GM21381 (cell line): ENCODE data around the gene RMC1.
"Not testable (repeated sequence)": the region's sequence is repeated elsewhere in the genome, so short reads cannot be mapped to it uniquely, and the experiment has no call there.

Experiments used
- ATAC-seq: cut with Tn5 transposase; IDR thresholded peaks from one replicate; pipeline ENCODE4 v1.9.1; 2021; ENCODE audit warnings: mild to moderate bottlenecking, moderate library complexity; ENCODE audit not compliant: unreplicated experiment

RMC1 gene

GRCh38 chr18:23503038-23503962 lies at the start of gene RMC1:
TSS of gene RMC1 (plus strand) at chr18:23503511. CDS start at chr18:23503619, 108 bp downstream.
- ATAC-seq: peak; percentile 80

DNA sequence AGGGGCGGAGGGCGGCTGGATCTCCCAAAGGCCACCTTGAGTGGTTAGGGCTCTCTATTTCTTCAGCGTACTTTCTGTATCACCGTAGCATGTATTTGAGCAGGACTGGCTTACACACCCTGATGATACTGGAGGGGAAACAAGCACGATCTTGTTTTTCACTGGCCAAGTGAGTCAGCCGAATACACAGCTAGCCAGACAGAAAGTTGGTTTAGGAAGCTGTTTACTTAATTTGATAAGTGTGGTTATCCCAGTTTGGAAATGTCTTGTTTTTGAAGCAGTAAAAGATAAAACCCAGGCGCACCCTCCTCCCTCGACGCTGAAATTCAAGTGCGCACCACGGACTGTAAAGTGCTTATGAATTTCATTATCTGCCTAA lies 49.6 kb upstream of the RMC1 start:
- ATAC-seq: no peak

DNA sequence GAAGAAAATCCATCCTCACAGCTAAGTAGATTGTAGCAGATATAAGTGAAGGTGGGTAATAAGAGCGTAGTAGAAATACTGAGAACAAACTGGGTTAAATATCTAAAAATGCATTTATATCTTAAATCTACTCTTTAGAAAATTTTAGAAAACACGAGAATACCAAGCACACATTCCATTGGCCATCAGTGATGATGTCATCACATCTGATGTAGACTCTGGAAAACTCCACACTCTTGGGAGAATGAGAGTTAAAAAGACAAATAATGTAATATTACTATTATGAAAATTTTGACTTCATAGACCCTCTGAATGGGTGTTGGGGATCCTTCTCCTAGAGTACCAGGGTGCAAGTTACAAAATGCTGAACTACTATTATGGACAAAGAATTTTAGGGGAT lies 46.5 kb upstream of the RMC1 start:
- ATAC-seq: no peak

DNA sequence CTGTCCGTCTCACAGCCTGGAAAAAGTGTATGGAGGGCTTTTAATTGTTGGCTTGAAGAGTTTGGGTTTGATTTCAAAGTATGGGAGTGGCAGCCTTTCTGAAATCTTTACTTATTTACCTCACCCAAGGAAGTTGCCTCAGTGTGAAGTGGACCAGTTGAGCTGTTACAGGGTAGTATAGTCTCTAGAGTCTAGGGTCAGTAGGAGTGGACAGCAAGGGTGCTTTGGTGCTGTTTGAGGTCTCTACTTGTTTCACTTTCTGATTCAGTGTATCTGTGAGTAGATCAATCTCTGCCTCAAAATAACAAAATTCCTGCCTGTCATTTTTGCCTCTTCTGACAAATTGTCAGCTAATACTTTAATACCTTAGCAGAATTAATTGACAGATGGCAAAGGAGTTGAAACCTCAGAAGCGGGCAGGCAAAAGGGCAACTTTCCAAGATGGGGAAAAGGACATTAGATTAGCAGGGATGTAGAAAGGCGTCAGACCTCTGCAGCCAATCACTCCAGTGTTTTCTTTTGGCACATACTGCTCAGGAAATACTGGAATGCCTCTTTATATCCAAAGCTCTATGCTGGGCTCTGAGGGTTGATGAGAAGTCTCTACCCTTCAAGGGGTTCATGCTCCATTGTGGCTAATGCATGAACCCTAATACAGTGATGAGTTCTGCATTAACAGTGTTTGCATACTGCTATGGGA lies 44.3 kb upstream of the RMC1 start:
- ATAC-seq: no peak

DNA sequence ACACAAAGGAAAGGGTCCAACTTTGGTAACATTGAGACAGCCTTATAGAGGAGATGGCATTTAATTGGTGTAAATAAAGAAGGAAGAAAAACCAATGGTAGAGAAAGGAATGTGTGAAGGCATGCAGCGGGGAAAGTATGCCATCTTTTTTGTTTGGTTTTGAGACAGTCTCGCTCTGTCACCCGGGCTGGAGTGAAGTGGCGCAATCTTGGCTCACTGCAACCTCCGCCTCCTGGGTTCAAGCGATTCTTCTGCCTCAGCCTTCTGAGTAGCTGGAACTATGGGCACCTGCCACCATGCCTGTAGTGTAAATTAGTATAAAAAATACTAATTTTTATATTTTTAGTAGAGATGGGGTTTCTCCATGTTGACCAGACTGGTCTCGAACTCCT lies 43.8 kb upstream of the RMC1 start:
- ATAC-seq: no peak

DNA sequence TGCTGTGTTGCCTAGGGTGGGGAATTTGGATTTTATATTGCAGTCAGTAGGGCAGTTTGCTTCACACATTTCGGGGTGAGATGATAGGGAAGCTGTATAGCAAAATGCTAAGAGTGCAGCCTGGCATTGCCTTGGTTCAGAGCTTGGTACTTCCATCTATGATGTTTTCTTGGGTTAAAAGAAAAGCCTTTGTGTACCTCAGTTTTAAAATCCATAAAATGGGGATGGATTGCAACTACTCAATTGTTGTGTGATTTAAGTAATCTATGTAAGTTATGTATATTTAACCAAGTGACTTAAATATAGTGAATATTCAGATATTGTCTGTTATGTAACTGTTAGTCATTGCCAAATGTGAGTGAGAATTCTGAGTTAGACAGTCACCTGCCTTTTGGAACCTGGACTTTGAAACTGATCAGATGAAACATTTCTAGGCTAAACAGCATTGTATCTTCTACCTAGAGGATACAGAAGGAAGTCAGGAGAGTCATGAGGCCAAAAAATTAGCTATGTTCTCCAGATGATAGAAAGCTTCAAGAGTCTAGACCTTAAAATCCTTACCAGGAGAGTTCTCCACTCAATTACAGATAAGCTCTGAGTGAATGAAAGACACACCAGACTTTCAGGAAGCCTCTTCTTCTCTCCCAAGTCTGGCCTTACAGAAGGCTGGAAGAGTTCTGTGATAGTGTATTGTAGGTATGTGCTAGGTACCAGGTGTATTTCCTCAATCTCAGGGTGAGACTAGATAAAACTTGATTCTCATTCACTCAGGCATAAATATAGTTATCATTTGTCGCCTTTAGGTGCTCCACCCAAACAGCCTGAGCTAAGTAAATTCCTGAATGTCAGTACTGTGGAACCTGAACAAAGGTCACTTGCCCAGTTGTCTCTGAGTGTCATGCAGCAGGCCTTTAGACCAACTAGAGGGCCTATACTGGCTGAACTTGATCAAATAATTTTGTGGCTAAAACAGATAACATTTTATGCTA lies 42.7 kb upstream of the RMC1 start:
- ATAC-seq: no peak

DNA sequence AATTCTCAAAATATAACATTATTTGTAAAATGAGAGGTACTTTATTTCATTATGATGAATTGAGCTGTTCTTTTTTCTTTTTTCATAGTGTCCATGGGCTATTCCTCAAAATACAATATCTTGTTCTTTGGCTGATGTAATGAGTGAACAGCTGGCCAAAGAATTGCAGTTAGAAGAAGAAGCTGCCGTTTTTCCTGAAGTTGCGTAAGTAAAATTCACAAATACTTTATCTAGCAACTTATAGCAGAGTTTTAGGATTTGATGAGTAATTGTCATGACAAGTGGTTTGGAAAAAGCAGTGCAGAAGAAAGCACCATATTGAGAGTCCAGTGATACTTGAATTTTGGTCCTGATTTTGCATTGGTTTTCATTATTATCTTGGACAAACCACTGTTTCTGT lies 40.4 kb upstream of the RMC1 start:
- no peak for ATAC-seq

DNA sequence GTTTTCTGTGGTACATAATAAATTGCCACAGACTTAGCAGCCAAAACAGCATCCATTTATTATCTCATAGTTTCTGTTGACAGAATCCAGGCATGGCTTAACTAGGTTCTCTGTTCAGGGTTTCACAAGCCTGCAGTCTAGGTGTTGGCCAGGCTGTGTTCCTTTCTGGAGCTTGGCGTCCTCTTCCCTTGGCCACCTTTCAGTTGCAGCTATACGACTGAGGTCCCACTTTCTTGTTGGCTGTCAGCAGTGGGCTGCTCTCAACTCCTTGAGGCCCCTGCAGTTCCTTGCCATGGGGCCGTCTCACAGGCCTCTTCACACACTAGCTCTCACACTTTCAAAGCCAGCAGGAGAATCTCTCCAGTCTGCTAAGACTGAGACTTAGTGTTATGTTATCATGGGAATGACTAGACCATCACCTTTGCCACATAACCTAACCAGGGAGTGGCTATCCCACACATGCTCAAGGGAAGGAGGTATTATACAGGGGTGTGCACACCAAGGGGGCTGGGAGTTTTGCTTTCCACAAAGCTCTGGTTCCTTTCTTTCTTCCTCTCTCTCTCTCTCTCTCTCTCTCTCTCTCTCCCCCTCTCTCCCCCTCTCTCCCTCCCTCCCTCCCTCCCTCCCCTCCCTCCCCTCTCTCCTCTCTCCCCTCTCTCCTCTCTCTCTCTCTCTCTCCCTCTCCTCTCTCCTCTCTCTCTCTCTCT lies 34.4 kb upstream of the RMC1 start:
- ATAC-seq: no peak

GRCh38 chr18:23470620-23471387 lies 32.5 kb upstream of the RMC1 start:
- ATAC-seq: no peak

GRCh38 chr18:23471486-23471885 lies 31.8 kb upstream of the RMC1 start:
- no peak for ATAC-seq

GRCh38 chr18:23479829-23480505 lies 23.3 kb upstream of the RMC1 start:
- no peak for ATAC-seq

DNA sequence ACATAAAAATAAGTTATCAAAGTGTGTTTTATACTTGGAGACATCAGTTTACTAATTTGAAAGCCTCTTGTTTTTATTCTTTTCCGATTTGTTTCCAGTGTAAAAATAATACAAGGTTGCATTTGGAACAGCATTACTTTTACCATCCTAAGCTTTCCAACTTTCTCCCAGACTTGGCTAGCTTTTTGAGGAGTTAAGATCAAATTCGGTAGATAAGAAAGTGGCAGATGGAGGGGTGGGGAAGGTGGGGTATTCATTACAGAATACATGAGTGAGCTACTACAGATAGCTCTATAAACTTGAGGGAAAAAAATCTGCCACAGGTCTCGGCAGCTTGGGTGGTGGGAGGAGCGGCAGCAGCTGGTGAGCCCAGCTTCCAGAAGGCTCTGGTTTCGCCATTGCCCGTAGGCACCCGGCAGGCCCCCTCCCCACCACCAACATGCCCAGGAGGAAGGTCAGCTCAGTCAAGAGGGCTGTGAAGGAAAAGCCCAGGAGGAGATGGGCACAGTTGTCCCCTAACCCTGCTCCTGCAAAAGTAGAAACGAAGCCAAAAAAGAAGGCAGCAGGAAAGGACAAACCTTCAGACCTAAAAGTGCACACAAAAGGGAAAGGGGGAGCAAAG lies 18.6 kb upstream of the RMC1 start:
- ATAC-seq: no peak

DNA sequence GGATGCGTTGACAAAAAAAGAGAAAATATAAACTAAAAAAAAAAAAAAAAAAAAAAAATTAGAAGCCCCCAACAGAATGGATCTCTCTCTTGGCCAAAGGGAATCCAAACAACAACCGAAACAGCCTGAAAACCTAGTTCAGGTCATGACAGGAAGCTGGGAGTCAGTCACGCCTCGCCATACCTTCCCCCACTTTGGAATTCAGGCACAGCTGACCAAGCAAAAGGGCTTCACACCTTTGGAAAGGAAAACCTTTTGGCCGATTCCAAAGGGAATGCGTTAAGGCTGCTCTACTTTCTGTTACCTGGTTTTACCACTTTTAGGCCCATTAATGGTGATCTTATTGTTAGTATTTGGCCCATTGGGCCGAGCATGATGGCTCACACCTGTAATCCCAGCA lies 17.9 kb upstream of the RMC1 start:
- no peak for ATAC-seq

DNA sequence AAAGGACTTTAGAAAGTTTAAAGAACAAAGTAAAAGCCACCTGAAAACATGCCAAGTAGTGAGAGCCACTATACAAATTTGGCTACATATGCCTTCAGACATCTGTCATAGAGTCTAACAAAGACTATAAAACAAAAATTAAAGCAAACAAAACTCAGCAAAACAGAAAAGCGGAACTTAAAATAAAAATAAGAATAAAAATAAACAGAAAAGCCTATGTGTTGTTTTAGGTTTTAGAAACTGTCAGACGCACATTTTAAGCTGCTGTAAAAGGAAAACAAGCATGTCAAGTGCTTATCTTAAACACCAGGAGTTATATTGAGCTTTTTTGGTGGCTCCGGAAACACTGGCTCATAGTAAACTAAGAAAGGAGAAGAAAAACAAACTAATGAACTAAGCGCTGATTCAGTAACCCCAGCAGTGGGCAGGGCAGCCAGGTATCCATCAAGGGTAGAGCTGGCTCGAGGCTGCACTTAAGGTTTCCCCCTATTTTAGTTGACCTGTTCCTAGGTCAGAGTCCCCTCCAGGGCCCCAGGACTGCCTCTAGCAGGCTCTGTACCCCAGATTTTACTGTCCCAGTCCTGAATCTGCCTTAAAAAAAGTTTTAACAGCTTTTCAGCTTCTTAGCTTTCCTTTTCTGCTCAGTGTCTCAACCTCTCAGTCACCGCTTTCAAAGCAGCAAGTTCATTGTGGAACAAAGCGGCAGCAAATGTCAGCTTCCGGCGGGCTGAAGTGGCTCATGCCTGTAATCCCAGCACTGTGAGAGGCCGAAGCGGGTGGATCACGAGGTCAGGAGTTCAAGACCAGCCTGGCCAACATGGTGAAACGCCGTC lies 15.4 kb upstream of the RMC1 start:
- peak; percentile 78 for ATAC-seq

- not testable (repeated sequence) for ATAC-seq
These were observed 13.7 kb upstream of the RMC1 start for GRCh38 chr18:23489586-23489985.

DNA sequence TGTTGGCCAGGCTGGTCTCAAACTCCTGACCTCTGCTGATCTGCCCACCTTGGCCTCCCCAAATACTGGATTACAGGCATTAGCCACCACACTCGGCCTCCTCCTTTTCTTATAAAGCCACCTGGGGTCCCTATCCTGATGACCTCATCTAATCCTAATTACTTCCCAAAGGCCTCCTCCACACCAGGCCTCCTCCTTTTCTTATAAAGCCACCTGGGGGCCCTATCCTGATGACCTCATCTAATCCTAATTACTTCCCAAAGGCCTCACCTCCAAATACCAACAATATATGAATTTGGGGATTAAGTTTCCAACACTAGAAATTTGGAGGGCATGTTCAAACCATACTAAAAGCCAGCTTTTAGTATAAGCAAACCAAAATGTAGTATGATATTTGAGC lies 9.7 kb upstream of the RMC1 start:
- ATAC-seq: no peak

- ATAC-seq: no peak
These were observed 8.3 kb upstream of the RMC1 start for GRCh38 chr18:23494992-23495391.
